Measurements from ENCODE around the gene GSTT4.

DNA sequence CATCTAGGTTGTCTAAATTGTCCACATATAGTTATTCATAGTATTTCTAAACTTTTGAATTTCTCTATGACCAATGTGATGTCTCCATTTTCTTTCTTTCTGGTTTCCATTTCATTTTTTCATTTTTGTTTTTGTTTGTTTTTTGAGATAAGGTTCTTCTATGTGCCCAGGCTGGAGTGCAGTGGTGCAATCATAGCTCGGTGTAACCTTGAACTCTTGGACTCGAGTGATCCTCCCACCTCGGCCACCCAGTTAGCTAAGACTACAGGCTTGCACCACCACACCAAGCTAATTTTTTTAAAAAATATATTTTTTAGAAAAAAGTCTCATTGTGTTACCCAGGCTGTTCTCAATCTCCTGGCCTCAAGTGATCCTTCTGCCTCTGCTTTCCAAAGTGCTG is 8.2 kb downstream of the GSTT4 start:
- TF ChIP-seq, protein P1, sequence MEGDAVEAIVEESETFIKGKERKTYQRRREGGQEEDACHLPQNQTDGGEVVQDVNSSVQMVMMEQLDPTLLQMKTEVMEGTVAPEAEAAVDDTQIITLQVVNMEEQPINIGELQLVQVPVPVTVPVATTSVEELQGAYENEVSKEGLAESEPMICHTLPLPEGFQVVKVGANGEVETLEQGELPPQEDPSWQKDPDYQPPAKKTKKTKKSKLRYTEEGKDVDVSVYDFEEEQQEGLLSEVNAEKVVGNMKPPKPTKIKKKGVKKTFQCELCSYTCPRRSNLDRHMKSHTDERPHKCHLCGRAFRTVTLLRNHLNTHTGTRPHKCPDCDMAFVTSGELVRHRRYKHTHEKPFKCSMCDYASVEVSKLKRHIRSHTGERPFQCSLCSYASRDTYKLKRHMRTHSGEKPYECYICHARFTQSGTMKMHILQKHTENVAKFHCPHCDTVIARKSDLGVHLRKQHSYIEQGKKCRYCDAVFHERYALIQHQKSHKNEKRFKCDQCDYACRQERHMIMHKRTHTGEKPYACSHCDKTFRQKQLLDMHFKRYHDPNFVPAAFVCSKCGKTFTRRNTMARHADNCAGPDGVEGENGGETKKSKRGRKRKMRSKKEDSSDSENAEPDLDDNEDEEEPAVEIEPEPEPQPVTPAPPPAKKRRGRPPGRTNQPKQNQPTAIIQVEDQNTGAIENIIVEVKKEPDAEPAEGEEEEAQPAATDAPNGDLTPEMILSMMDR (IDR thresholded peaks at IDR 0.05; ENCODE audit: poor library complexity, severe bottlenecking) = no peak
- TF ChIP-seq, protein P2, sequence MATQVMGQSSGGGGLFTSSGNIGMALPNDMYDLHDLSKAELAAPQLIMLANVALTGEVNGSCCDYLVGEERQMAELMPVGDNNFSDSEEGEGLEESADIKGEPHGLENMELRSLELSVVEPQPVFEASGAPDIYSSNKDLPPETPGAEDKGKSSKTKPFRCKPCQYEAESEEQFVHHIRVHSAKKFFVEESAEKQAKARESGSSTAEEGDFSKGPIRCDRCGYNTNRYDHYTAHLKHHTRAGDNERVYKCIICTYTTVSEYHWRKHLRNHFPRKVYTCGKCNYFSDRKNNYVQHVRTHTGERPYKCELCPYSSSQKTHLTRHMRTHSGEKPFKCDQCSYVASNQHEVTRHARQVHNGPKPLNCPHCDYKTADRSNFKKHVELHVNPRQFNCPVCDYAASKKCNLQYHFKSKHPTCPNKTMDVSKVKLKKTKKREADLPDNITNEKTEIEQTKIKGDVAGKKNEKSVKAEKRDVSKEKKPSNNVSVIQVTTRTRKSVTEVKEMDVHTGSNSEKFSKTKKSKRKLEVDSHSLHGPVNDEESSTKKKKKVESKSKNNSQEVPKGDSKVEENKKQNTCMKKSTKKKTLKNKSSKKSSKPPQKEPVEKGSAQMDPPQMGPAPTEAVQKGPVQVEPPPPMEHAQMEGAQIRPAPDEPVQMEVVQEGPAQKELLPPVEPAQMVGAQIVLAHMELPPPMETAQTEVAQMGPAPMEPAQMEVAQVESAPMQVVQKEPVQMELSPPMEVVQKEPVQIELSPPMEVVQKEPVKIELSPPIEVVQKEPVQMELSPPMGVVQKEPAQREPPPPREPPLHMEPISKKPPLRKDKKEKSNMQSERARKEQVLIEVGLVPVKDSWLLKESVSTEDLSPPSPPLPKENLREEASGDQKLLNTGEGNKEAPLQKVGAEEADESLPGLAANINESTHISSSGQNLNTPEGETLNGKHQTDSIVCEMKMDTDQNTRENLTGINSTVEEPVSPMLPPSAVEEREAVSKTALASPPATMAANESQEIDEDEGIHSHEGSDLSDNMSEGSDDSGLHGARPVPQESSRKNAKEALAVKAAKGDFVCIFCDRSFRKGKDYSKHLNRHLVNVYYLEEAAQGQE (IDR thresholded peaks at IDR 0.05; ENCODE audit: borderline replicate concordance) = no peak
- TF ChIP-seq RAD21 (conservative IDR thresholded peaks at IDR 0.05) = no peak
- no peak for TF ChIP-seq EZH2 (IDR thresholded peaks at IDR 0.05; ENCODE audit: borderline replicate concordance, insufficient read depth, low read length, poor library complexity, severe bottlenecking)
- no peak for TF ChIP-seq EP300 (conservative IDR thresholded peaks at IDR 0.05; ENCODE audit: poor library complexity, severe bottlenecking)
- TF ChIP-seq POLR2AphosphoS5 (IDR thresholded peaks at IDR 0.05) = no peak
- no peak for TF ChIP-seq SMC3 (conservative IDR thresholded peaks at IDR 0.05; ENCODE audit: poor library complexity)
